DND-41 (cell line): ENCODE results near the gene WFDC10A.
"Not testable (repeated sequence)": the region's sequence is repeated elsewhere in the genome, so short reads cannot be mapped to it uniquely, and the experiment has no call there.

Experiments
- ATAC-seq: fragments of 200-7000 bp; cut with Tn5 transposase; 3 replicates; pipeline ENCODE4 v1.9.1; 2021; ENCODE audit warnings: low read depth; ENCODE audit not compliant: insufficient read depth
- DNase-seq: peaks from one replicate; pipeline ENCODE4 v3.0.0-alpha.2; 2020
- H2AFZ ChIP-seq: 2 replicates; pipeline ENCODE4 v1.6.0; 2012; ENCODE audit warnings: low read depth, low read length
- H3K27ac ChIP-seq: 2 replicates; pipeline ENCODE4 v1.5.1; 2012; ENCODE audit warnings: low read length, inconsistent platforms
- H3K27me3 ChIP-seq: fragments of 200-600 bp; sonication (generic); 2 replicates; pipeline ENCODE4 v1.6.0; 2012; ENCODE audit warnings: low read length, mild to moderate bottlenecking, inconsistent platforms; ENCODE audit not compliant: insufficient read depth, poor library complexity
- H3K36me3 ChIP-seq: 2 replicates; pipeline ENCODE4 v1.5.1; 2012; ENCODE audit warnings: low read length, inconsistent platforms; ENCODE audit not compliant: insufficient read depth
- H3K4me1 ChIP-seq: 2 replicates; pipeline ENCODE4 v1.5.1; 2012; ENCODE audit warnings: mild to moderate bottlenecking, low read length; ENCODE audit not compliant: insufficient read depth
- H3K4me2 ChIP-seq: 2 replicates; pipeline ENCODE4 v1.6.0; 2012; ENCODE audit warnings: mild to moderate bottlenecking, moderate library complexity, low read length, inconsistent platforms; ENCODE audit not compliant: insufficient read depth
- H3K4me3 ChIP-seq, 2 experiments: fragments of 200-600 bp in 1 of 2; shearing (Covaris generic) in 1 of 2; 2 replicates each; pipeline ENCODE4 v1.5.1; 2012 to 2016; ENCODE audit warnings: inconsistent platforms in 2 of 2, low read length in 2 of 2, mild to moderate bottlenecking in 2 of 2, low read depth in 1 of 2, moderate library complexity in 1 of 2
- H3K79me2 ChIP-seq: 2 replicates; pipeline ENCODE4 v1.6.0; 2012; ENCODE audit warnings: low read length, inconsistent platforms; ENCODE audit not compliant: insufficient read depth
- H3K9ac ChIP-seq: 2 replicates; pipeline ENCODE4 v1.6.0; 2012; ENCODE audit warnings: low read depth, mild to moderate bottlenecking, inconsistent platforms, low read length, moderate library complexity
- H3K9me3 ChIP-seq: 2 replicates; pipeline ENCODE4 v1.5.1; 2012; ENCODE audit warnings: low read length, moderate library complexity, mild to moderate bottlenecking, inconsistent platforms; ENCODE audit not compliant: insufficient read depth, severe bottlenecking
- H4K20me1 ChIP-seq: 2 replicates; pipeline ENCODE4 v1.6.0; 2012; ENCODE audit warnings: low read length; ENCODE audit not compliant: insufficient read depth
- EZH2 ChIP-seq: IDR thresholded peaks from 3 replicates; pipeline ENCODE4 v1.6.1; 2012; ENCODE audit warnings: borderline replicate concordance, low read depth, mild to moderate bottlenecking, moderate library complexity, low read length, inconsistent platforms; ENCODE audit not compliant: severe bottlenecking
- TF ChIP-seq, protein P1 (sequence below): IDR thresholded peaks from 2 replicates; pipeline ENCODE4 v1.5.1; 2012; ENCODE audit warnings: borderline replicate concordance, low read length, moderate library complexity, mild to moderate bottlenecking; ENCODE audit not compliant: poor library complexity, severe bottlenecking; ENCODE audit errors: extremely low read depth

WFDC10A gene

GRCh38 chr20:45629496-45630100 lies at the start of gene WFDC10A:
Gene WFDC10A, plus strand, starts transcription at chr20:45629739. Its CDS starts 75 bp downstream, at chr20:45629814.
- TF ChIP-seq, protein P1, sequence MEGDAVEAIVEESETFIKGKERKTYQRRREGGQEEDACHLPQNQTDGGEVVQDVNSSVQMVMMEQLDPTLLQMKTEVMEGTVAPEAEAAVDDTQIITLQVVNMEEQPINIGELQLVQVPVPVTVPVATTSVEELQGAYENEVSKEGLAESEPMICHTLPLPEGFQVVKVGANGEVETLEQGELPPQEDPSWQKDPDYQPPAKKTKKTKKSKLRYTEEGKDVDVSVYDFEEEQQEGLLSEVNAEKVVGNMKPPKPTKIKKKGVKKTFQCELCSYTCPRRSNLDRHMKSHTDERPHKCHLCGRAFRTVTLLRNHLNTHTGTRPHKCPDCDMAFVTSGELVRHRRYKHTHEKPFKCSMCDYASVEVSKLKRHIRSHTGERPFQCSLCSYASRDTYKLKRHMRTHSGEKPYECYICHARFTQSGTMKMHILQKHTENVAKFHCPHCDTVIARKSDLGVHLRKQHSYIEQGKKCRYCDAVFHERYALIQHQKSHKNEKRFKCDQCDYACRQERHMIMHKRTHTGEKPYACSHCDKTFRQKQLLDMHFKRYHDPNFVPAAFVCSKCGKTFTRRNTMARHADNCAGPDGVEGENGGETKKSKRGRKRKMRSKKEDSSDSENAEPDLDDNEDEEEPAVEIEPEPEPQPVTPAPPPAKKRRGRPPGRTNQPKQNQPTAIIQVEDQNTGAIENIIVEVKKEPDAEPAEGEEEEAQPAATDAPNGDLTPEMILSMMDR = peak; percentile 79
- no peak for TF ChIP-seq EZH2
- Histone ChIP-seq H3K9me3 (no peaks in the 10 kb centered on the region), H3K27me3 (peaks cover 10% of the 10 kb centered on the region), H3K9ac (no peak within 1 kb of the TSS), H3K4me3 (no peak within 1 kb of the TSS), H3K79me2 (no peaks in the 10 kb centered on the region), H3K4me1 (no peaks in the 10 kb centered on the region), H4K20me1 (no peaks in the 10 kb centered on the region), H2AFZ (no peak within 1 kb of the TSS), H3K27ac (no peak within 1 kb of the TSS), H3K36me3 (no peaks in the 10 kb centered on the region), H3K4me2 (no peak within 1 kb of the TSS)
- ATAC-seq = peak; percentile 79
- peak; percentile 21 for DNase-seq

GRCh38 chr20:45581702-45582101 lies 47.8 kb upstream of the WFDC10A start:
- no peak for DNase-seq
- Histone ChIP-seq H2AFZ (no peak overlapping the region), H3K36me3 (no peaks in the 10 kb centered on the region), H3K27ac (no peak overlapping the region), H4K20me1 (no peaks in the 10 kb centered on the region), H3K4me3 (no peak overlapping the region), H3K27me3 (peaks cover 26% of the 10 kb centered on the region), H3K9me3 (no peaks in the 10 kb centered on the region), H3K4me1 (no peaks in the 10 kb centered on the region), H3K79me2 (no peaks in the 10 kb centered on the region), H3K9ac (no peak overlapping the region), H3K4me2 (no peak overlapping the region)
- TF ChIP-seq, protein P1 = no peak
- no peak for TF ChIP-seq EZH2
- no peak for ATAC-seq

- Histone ChIP-seq H2AFZ (no peak overlapping the region), H3K79me2 (no peaks in the 10 kb centered on the region), H3K36me3 (no peaks in the 10 kb centered on the region), H3K4me2 (no peak overlapping the region), H3K4me1 (no peaks in the 10 kb centered on the region), H3K27me3 (peaks cover 26% of the 10 kb centered on the region), H3K9ac (no peak overlapping the region), H4K20me1 (no peaks in the 10 kb centered on the region), H3K4me3 (no peak overlapping the region), H3K27ac (no peak overlapping the region), H3K9me3 (no peaks in the 10 kb centered on the region)
- ATAC-seq = no peak
- TF ChIP-seq, protein P1 = no peak
- no peak for TF ChIP-seq EZH2
- no peak for DNase-seq
Measured at GRCh38 chr20:45583502-45583901, 46.0 kb upstream of the WFDC10A start.

DNA sequence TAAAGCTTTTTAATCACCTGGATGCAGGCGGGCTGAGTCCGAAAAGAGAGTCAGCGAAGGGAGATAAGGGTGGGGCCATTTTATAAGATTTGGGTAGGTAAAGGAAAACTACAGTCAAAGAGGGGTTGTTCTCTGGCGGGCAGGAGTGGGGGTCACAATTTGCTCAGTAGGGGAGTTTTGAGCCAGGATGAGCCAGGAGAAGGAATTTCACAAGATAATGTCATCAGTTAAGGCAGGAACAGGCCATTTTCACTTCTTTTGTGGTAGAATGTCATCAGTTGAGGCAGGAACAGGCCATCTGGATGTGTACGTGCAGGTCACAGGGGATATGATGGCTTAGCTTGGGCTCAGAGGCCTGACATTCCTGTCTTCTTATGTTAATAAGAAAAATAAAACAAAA lies 45.2 kb upstream of the WFDC10A start:
- not testable (repeated sequence) for H3K36me3 ChIP-seq, ATAC-seq, H2AFZ ChIP-seq

DNA sequence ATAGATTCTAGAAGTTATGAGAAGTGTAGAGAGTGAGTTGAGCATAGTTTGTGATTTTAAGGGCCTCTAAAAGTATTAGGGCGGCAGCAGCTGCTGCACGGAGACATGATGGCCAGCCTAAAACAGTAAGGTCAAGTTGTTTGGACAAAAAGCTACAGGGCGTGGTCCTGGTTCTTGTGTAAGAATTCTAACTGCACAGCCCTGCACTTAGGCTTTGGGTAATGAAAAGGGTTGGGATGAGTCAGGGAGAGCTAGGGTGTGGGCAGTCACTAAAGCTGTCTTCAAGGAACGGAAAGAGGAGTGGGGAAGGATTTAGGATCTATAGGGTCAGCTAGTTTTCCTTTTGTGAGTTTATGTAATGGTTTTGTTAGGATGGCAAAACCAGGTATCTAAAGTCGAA lies 43.6 kb upstream of the WFDC10A start:
- H3K4me3 ChIP-seq, H2AFZ ChIP-seq, H3K79me2 ChIP-seq, H3K9me3 ChIP-seq, H3K36me3 ChIP-seq, H3K27ac ChIP-seq, H3K4me1 ChIP-seq, ATAC-seq, H4K20me1 ChIP-seq, H3K9ac ChIP-seq, DNase-seq, H3K4me2 ChIP-seq: not testable (repeated sequence)
- peaks cover 14% of the 10 kb centered on the region for H3K27me3 ChIP-seq

More for the DNA sequence above, 45.2 kb upstream of the WFDC10A start:
- peaks cover 20% of the 10 kb centered on the region for H3K27me3 ChIP-seq
- not testable (repeated sequence) for H3K4me2 ChIP-seq, H3K79me2 ChIP-seq, H3K4me3 ChIP-seq, H3K4me1 ChIP-seq, H3K27ac ChIP-seq, H4K20me1 ChIP-seq, DNase-seq, H3K9ac ChIP-seq, H3K9me3 ChIP-seq
